Stimulated activated CD8-positive, alpha-beta memory T cell treated with anti-CD3 and anti-CD28 coated beads, Interleukin-4, amount 100 ng/mL, for 1 hour (primary cell): ENCODE data around the gene THEM4.
"Not testable (repeated sequence)": the region's sequence is repeated elsewhere in the genome, so short reads cannot be mapped to it uniquely, and the experiment has no call there.

Source experiments
- DNase-seq, 2 donors: peaks; one replicate each; pipeline ENCODE4 v3.0.0-alpha.2; 2020; ENCODE audit warnings: low read depth in 2 of 2, low spot score in 1 of 2

THEM4 gene

DNA sequence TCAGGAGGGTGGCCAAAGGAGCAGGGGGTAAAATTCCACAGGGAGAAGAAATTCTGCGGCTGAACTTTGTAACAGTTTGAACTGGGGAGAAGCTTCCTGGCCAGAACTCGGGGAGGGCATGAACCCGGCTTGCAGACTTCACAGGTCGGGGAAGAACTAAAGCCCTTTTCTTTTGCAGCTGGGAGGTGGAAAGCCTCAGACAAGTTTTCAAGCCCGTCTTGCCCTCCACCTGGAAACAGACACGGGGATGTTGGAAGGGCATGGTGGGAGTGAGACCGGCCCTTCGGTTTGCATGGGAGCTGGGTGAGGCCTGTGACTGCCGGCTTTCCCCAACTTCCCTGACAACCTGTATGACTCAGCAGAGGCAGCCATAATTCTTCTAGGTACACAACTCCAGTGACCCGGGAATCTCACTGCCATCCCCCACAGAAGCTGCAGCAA is 11.3 kb downstream of the THEM4 start:
- no peak for DNase-seq

DNA sequence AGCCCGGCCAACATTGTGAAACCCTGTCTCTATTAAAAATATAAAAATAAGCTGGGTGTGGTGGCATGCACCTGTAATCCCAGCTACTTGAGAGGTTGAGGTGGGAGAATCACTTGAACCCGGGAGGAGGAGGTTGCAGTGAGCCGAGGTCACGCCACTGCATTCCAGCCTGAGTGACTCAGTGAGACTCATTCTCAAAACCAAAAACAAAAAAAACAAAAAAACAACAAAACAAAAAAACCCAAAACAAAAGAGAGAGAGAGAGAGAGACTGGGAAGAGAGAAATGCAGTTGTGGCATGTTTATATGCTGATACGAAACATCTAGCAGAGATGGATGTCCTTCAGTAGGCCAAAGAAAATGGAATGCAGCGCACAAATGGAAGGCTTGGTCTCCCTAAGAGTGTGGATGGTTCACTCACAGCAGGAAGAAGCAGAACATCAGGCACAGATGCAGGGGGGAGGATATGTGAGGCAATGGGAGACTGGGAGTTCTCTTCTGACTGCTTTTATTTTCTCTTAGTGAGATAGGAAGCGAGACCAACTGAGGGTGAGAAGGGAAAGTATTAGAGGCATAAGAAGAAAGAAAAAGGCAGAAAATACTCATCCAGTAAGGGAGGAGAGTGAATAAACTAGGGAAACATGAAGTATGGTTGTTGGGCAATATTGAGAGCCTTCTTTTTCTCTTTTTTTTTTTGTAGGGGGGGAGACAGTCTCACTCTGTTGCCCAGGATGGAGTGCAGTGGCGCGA is 16.0 kb downstream of the THEM4 start:
- no peak for DNase-seq

DNA sequence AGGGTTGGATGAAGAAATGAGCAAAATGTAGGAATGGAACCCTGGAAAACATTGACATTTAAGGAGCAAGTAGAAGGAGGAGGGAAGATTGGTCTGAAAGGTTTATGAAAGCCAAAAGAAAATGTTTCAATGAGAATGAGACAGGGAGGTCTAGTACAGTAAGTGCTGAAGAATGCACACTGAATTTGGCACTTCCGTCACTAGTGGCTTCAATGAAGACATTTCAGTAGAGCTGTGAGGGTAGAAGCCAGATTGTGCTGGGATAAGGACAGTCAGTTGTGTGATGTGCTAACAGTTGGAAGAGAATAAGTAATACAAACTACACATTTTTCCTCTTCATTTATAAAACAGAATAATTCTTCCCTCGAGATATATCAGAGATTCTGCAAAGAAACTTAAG is 17.1 kb downstream of the THEM4 start:
- no peak for DNase-seq

DNA sequence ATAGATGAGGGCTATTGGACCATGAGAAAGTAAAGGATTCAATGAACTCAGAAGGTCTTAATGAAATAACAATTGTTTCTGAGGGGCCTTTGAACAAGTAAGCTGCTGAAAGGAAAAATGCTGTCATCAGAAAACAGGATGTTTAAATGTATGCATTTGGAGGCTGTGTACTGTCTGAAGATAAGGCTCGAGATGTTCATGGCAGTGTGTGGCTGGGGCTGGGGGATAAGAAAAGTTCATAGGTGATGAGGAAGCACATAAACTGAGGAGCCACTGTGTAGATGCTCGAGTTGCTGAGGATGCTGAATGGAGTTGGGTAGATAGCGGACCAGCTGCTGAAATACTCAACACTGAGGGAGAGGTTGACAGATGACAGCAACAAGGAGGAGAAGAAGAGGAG is 17.8 kb downstream of the THEM4 start:
- no peak for DNase-seq

DNA sequence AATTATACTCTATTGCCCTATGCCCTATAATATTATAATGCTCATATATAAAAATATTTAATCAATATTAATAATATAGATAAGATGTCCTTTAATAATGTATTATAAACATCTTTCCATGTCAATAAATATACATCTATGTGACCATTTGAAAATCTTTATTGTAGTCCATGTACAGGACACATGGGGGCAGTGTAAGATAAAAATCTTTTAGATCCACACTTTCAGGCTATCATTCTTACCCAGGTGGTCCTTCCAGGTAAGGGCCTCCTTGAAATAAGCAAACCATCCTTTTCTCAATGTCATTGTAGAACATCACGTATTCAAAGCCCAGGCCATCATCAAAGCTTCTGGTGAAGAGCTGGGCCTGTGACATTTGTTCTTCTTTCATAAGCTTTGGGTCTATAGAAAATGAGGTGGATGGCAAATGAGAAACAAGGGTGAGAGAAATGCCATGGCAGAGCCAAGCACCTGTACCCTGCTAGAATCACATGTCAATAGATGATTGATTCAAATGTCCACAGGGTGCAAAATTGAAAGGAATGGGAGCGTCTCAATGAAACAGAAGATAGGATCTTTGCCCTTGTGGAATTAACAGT is 20.2 kb downstream of the THEM4 start:
- DNase-seq, result no peak

DNA sequence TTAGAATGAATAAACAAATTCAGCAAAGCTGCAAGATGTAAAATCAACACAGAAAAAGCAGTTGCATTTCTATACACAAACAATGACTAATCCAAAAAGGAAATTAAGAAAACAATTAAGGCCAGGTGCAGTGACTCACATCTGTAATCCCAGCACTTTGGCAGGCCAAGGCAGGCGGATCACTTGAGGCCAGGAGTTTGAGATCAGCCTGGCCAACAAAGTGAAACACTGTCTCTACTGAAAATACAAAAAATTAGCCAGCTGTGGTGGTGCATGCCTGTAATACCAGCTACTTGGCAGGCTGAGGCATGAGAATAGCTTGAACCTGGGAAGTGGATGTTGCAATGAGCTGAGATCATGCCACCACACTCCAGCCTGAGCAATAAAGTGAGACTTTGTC is 22.3 kb downstream of the THEM4 start:
- DNase-seq, result no peak

DNA sequence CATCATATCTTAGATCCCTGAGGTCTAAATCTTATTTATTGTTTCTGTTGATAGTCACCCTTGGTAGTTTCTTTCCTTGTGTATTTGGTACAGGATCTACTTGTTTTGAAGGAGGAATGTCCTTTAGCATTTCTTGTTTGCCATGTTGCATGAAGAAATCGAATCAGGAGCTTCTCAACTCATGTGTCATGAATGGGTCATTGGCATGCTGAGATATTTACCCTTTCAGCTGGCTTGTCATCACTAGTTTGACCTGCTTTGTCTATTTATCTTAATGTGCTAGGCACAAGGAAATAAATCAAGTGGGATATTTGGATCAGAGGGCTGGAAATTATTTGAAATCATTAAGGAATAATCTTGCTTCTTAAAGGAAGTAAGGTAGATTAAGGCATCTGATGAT is 23.8 kb downstream of the THEM4 start:
- no peak for DNase-seq

DNA sequence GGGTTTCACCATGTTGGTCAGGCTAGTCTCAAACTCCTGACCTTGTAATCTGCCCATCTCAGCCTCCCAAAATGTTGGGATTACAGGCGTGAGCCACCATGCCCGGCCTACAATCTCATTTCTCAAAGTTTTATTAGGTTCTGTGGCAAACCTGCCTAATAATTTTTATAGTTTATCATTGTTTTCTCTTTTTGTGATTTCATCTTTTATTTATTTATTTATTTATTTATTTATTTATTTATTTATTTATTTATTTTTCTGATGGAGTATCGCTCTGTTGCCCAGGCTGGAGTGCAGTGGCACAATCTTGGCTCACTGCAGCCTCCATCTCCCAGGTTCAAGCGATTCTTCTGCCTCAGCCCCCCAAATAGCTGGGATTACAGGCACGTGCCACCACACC is 24.4 kb downstream of the THEM4 start:
- not testable (repeated sequence) for DNase-seq

DNA sequence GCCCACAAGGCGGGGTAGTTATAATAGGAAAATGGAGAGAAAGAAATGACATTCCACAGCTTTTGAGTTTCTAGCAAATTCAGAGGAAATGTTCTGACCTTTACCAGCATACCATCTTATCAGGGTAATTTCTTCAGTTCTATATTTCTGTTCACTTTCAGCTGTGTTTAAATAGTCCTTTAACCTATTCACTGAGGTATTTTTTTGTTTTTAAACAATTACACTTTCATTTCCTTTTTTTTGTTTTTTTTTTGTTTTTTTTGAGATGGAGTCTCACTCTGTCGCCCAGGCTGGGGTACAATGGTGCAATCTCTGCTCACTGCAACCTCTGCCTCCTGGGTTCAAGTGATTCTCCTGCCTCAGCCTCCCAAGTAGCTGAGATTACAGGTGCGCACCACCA is 24.9 kb downstream of the THEM4 start:
- DNase-seq, result not testable (repeated sequence)

DNA sequence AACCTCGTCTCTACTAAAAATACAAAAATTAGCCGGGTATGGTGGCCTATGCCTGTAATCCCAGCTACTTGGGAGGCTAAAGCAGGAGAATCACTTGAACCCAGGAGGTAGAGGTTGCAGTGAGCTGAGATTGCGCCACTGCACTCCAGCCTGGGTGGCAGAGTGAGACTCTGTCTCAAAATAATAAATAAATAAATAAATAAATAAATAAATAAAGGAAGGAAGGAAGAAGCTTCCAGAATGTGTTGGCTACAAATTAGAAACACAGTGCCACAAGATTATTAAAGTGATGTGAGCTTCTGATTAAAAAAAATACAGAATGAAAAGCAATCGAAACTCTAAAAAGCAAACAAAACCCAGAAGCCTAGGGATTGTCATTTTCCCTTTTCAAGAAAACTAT is 25.4 kb downstream of the THEM4 start:
- not testable (repeated sequence) for DNase-seq

DNA sequence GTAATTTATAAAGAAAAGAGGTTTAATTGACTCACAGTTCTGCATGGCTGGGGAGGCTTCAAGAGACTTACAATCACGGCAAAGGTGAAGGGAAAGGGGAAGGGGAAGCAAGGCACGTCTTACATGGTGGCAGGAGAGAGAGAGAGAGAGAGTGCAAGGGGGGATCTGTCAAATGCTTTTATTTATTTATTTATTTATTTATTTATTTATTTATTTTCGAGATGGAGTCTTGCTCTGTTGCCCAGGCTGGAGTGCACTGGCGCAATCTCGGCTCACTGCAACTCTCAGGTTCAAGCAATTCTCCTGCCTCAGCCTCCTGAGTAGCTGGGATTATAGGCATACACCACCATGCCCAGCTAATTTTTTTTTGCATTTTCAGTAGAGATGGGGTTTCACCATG is 26.4 kb downstream of the THEM4 start:
- not testable (repeated sequence) for DNase-seq

DNA sequence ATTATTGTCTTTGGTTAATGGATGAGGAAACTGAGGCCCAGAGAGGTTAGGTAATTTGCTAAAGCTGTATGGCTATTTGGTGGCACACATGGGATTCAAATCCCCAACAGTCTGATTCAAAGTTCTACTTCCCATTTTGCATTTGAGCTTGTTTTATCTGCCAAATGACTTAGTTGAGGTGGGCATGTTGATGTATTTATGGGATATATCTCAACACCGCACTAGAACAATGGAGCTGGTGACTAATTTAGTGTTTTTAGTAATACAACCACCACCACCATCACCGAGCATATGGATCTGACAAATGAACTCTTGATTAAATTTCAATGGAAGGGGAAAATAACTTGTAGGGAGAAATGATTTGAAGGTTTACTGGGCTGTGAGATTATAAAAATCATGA is 26.8 kb downstream of the THEM4 start:
- no peak for DNase-seq

DNA sequence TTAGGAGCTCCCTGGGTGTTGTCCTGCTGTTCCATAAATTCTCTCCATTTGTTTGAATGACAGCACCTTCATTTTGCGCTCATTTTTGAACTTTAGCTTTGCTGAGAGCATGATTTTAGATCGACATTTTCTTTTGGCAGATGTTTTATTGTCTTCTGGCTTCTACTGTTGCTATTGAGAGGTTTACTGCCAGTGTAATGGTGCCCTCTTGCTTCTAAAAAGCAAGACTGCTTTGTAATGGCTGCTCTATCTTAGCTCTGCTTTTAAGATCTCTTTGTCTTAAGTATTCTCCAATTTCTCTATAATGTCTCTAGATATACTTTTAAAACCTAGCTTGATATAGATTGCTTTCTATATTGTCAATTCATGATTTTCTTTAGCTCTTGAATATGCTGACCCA is 27.8 kb downstream of the THEM4 start:
- DNase-seq, result no peak

DNA sequence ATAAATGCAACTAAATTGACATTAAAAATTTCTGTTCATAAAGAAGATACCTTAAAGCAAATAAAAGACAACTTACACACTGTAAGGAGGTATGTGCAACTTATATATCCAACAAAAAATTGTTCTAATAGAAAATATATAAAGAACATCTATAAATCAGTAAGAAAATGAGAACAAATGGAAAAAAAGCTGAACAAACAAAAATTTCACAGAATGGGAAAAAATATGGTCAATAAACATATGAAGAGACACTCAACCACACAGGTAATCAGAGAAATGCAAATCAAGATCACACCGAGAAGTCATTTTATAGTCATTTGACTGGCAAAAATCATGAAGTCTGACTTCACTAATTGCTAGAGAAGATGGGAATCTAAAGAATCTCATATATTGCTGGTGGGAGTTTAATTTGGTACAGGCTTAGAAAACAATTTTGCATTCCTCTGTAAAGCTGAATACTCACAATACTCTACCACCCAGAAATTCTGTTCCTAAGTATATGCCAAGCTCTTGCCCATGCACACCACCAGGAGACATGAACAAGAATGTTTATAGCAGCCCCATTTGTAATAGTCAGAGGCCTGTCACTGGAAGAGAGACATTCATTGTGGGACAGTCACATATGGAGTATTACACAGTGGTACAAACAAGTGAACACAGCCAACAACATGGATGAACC is 33.8 kb downstream of the THEM4 start:
- no peak for DNase-seq

DNA sequence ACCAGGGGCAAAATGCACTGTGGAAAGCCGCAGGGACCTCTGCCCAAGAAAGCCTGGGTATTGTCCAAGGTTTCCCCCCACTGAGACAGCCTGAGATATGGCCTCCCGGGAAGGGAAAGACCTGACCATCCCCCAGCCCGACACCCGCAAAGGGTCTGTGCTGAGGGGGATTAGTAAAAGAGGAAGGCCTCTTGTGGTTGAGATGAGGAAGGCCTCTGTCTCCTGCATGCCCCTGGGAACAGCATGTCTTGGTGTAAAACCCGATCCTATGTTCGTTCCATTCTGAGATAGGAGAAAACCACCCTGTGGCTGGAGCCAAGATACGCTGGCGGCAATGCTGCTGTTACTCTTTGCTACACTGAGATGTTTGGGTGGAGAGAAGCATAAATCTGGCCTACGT is 36.5 kb downstream of the THEM4 start:
- not testable (repeated sequence) for DNase-seq

DNA sequence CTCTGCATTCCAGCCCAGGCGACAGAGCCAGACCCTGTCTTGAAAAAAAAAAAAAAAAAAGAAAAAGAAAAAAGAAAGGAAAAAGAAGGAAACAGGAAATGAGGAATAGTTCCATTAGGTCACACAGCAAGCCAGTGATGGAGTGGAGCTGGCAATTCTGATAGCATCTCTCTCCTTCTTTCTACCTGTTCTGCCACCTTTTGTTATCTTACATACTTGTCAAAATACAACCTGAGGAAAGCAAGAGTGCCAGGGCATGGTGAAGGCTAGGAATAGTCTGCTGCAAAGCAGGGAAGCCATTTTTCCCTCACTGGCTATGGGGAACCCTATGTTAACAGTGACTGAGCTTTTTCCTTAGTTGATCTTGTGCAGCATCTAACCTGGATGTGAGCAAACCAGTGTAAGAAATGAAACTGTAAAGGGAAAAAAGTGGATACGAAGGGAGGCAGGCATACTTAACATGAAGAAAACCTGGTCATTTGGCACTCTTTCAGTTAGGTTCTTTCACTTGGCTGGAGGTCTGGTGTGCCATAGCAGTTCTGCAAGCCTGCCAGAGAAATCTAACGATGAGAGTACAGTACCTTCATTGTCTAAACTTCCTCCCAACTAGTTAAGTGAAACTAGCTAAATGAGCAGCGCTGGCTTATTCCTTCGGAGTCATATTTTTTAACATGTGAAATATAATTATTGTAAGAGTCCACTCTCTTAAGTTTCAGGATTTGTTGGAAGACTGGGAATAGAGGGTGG is 37.9 kb downstream of the THEM4 start:
- no peak for DNase-seq

DNA sequence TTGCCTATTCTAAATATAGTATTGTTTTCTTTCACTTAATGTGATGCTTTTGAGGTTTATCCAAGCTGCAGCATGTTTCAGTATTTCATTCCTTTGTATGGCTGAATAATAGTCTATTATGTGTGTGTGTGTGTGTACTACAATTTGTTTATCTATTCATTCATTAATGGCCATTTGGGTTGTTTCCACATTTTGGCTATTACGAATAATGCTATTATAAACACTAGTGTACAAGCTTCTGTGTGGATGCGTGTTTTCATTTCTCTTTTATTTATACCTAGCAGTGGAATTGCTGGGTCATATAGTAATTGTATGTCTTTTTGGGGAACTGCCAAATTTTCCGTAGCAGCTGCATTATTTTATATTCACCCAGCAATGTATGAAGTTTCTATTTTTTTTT is 40.8 kb downstream of the THEM4 start:
- no peak for DNase-seq

DNA sequence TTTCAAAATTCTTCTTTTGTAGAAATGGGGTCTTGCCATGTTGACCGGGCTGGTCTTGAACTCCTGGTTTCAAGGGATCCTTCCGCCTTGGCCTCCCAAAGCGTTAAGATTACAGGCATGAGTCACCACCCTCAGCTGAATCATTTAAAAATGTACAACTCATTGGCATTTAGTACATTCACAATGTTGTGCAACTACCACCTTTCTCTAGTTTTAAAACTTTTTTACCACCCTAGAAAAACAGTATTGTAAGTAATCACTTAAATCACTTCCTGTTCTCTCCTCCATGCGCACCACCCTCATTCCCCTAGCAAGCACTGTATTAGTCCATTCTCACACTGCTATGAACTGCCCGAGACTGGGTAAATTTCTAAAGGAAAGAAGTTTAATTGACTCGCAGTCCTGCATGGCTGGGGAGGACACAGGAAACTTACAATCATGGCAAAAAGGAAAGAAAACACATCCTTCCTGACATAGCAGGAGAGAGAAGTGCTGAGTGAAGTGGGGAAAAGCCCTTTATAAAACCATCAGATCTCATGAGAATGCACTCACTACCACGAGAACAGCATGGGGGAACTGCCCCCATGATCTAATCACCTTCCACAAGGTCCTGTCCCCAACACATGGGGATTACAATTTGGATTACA is 41.4 kb downstream of the THEM4 start:
- no peak for DNase-seq

DNA sequence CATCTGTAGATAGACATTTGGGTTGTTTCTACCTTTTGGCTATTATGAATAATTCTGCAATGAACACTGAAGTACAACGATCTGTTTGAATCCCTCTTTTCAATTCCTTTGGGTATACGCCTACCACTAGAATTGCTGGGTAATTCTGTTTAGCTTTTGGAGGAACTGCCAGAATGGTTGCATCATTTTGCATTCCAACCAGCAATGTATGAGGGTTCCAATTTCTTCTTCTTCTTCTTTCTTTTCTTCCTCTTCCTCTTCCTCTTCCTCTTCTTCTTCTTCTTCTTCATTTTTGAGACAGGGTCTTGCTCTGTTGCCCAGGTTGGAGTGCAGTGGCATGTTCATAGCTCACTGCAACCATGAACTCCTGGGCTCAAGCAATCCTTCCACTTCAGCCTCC is 42.0 kb downstream of the THEM4 start:
- DNase-seq, result no peak

DNA sequence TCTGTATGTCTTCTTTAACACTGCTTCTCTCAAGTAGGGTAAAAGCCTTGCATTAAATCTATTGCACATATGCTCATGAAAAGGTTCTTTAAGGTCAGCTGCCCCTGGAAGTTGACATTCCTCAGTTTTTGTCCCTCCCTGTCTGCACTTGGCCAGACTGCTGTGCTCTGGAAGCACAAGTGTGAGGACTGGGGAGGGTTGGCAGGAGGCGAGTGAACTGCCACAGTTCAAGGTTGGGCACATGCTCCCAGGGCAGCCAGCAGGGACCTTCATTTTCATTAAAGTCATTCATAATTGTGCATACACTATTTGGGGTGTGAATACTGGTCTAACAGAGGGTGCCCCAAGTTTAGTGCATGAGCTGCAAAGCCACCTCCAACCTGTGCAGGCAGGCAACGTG is 44.9 kb downstream of the THEM4 start:
- DNase-seq, result no peak

DNA sequence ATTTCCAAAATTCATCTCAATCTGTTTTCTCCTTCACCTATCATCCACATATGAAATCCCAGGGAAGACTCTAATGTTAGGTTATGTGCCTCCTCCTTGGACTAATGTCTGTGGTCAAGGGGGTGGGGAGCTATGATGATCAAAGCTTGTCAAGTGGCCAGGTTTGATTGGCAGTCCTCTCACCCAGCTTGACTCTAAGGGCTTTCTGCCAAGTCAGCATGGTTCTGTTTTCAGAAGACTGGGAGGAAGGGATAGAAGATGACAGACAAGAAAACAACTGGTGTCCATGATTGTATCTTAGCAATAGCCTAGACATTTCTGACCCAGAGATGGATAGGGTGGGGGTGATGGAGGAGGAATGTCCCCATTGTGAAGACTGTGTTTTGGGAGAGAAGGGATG is 46.7 kb downstream of the THEM4 start:
- DNase-seq, result no peak
